HepG2 (cell line): Measurements from ENCODE around the gene ANKHD1. TPM values are rescaled to one million over a fixed set of nuclear protein-coding genes. Genes with fewer than 3 reads are reported as not detected.

Source experiments
- DMAP1 ChIP-seq: IDR thresholded peaks from 2 replicates; pipeline ENCODE4 v1.6.1; 2016
- HINFP ChIP-seq: sonication (generic); formaldehyde crosslinking; IDR thresholded peaks from 2 replicates; pipeline ENCODE4 v1.4.0; 2020; ENCODE audit warnings: low read depth, mild to moderate bottlenecking, missing genetic modification reagents
- KDM3A ChIP-seq: IDR thresholded peaks from 2 replicates; pipeline ENCODE4 v1.6.1; 2018; ENCODE audit warnings: low read depth, missing compliant biosample characterization
- KLF9 ChIP-seq: IDR thresholded peaks from 2 replicates; pipeline ENCODE4 v1.6.1; 2016; ENCODE audit warnings: low read depth
- MZF1 ChIP-seq: sonication (generic); formaldehyde crosslinking; IDR thresholded peaks from 2 replicates; pipeline ENCODE4 v1.8.1; 2023; ENCODE audit warnings: mild to moderate bottlenecking, missing genetic modification reagents, borderline replicate concordance
- RCOR2 ChIP-seq: IDR thresholded peaks from 2 replicates; pipeline ENCODE4 v1.6.1; 2016; ENCODE audit warnings: missing biosample characterization, missing genetic modification reagents
- SIN3A ChIP-seq: IDR thresholded peaks from 2 replicates; pipeline ENCODE4 v1.6.1; 2011; ENCODE audit warnings: low read depth, mild to moderate bottlenecking, control low read depth, low read length, borderline replicate concordance
- SP1 ChIP-seq, 2 experiments: fragments of 450-650 bp in 1 of 2; sonication (generic) in 1 of 2; formaldehyde crosslinking in 1 of 2; IDR thresholded peaks; 2 replicates each; pipeline versions ENCODE4 v1.4.0 to v1.6.1; 2016 to 2020; ENCODE audit warnings: missing genetic modification reagents in 1 of 2
- ZBTB34 ChIP-seq: sonication (generic); formaldehyde crosslinking; IDR thresholded peaks from 2 replicates; pipeline ENCODE4 v1.8.0; 2022; ENCODE audit warnings: mild to moderate bottlenecking, missing genetic modification reagents
- ZBTB42 ChIP-seq: sonication (generic); formaldehyde crosslinking; IDR thresholded peaks from 2 replicates; pipeline ENCODE4 v1.5.0; 2020; ENCODE audit warnings: mild to moderate bottlenecking, missing genetic modification reagents
- ZNF232 ChIP-seq: sonication (generic); formaldehyde crosslinking; IDR thresholded peaks from 2 replicates; pipeline ENCODE4 v1.4.0; 2020; ENCODE audit warnings: missing genetic modification reagents, borderline replicate concordance
- ZNF451 ChIP-seq: sonication (generic); formaldehyde crosslinking; IDR thresholded peaks from 2 replicates; pipeline ENCODE4 v1.5.0; 2020; ENCODE audit warnings: mild to moderate bottlenecking, missing genetic modification reagents
- ZNF567 ChIP-seq: sonication (generic); formaldehyde crosslinking; IDR thresholded peaks from 2 replicates; pipeline ENCODE4 v1.8.1; 2023; ENCODE audit warnings: mild to moderate bottlenecking, missing genetic modification reagents, borderline replicate concordance
- ZNF724P ChIP-seq: sonication (generic); formaldehyde crosslinking; IDR thresholded peaks from 2 replicates; pipeline ENCODE4 v1.8.0; 2022; ENCODE audit warnings: missing genetic modification reagents, borderline replicate concordance
- ZNF747 ChIP-seq: sonication (generic); formaldehyde crosslinking; IDR thresholded peaks from 2 replicates; pipeline ENCODE4 v1.8.1; 2023; ENCODE audit warnings: missing genetic modification reagents, mild to moderate bottlenecking, borderline replicate concordance
- ZNF816 ChIP-seq: sonication (generic); formaldehyde crosslinking; IDR thresholded peaks from 2 replicates; pipeline ENCODE4 v1.8.0; 2022; ENCODE audit warnings: missing genetic modification reagents, mild to moderate bottlenecking, borderline replicate concordance
- ZSCAN30 ChIP-seq: sonication (generic); formaldehyde crosslinking; IDR thresholded peaks from 2 replicates; pipeline ENCODE4 v1.5.0; 2020; ENCODE audit warnings: mild to moderate bottlenecking, missing genetic modification reagents
- polyA plus RNA-seq, 8 experiments: library from polyadenylated mRNA; depleted of rRNA in 3 of 8; stranded (reverse) in 7 of 8; unstranded in 1 of 8; fragments of >200 nt; fragmentation: Illumina TruSeq in 4 of 8; extraction: Trizol in 4 of 8; gene quantifications; 2 replicates each; pipeline versions ENCODE4 v1.2.1 to v1.2.3, GENCODE V29; 2011 to 2016; ENCODE audit warnings: low read depth in 4 of 8, missing spikeins in 1 of 8, mixed read lengths in 1 of 8; ENCODE audit not compliant: insufficient read depth in 1 of 8
- total RNA-seq, 5 experiments: library from RNA; depleted of rRNA; stranded (reverse); fragments of >200 nt; fragmentation: Illumina TruSeq; extraction: Trizol; gene quantifications; 2 replicates each; pipeline ENCODE4 v1.2.3, GENCODE V29; 2016; ENCODE audit warnings: low read depth in 1 of 5
- TF ChIP-seq, protein P1 (sequence below): sonication (generic); formaldehyde crosslinking; IDR thresholded peaks from 2 replicates; pipeline ENCODE4 v1.5.0; 2020; ENCODE audit warnings: mild to moderate bottlenecking, missing genetic modification reagents
- TF ChIP-seq, protein P2 (sequence below): IDR thresholded peaks from 2 replicates; pipeline ENCODE4 v1.6.1; 2016; ENCODE audit warnings: missing compliant biosample characterization, missing genetic modification reagents, borderline replicate concordance
- TF ChIP-seq, protein P3 (sequence below): sonication (generic); formaldehyde crosslinking; IDR thresholded peaks from 2 replicates; pipeline ENCODE4 v1.5.1; 2020; ENCODE audit warnings: mild to moderate bottlenecking, missing genetic modification reagents, borderline replicate concordance

The ANKHD1 gene
- total and polyA plus RNA-seq, 2 of the 13 experiments (the other 11 are each of a cell fraction or from before 2014, with no cell fraction given): 69.9 to 82.0 TPM

DNA sequence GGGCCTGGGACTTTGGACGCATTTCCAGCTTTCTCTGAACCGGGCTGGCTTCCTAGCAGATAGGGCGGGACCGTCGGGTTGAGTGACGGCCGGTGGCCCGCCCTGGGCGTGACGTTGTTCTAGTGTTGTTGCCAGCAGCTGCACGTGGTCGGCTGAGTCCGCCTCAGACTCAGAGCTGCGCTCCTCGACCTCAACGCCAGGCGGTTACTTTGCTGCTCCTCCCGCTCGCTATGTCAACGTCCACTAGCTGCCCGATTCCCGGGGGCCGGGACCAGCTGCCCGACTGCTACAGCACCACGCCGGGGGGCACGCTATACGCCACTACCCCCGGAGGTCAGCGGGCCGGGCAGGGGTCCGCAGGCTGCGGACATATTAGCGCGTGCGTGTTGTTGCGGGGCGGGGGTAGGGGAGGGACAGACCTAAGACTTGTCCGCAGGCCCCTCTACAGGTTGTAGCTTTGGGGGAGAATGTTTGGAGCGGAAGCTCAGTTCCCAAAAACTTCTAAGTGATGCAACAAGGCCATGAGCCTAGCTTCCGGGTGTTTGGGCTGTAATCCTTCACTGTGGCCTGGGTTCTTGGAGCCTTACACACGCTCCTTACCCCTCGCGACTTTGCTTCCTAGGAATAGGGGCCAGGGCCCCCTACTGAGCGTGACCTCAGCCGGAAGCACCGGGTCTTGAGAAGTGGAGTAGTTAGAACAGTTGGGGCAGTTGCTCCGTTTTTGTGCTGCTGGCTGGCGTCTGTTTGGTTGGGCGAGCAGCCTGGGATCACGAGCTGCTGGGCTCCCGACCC is 146.1 kb downstream of the ANKHD1 start, which contains the start of gene EIF4EBP3 (continued):
- TF ChIP-seq, protein P1, sequence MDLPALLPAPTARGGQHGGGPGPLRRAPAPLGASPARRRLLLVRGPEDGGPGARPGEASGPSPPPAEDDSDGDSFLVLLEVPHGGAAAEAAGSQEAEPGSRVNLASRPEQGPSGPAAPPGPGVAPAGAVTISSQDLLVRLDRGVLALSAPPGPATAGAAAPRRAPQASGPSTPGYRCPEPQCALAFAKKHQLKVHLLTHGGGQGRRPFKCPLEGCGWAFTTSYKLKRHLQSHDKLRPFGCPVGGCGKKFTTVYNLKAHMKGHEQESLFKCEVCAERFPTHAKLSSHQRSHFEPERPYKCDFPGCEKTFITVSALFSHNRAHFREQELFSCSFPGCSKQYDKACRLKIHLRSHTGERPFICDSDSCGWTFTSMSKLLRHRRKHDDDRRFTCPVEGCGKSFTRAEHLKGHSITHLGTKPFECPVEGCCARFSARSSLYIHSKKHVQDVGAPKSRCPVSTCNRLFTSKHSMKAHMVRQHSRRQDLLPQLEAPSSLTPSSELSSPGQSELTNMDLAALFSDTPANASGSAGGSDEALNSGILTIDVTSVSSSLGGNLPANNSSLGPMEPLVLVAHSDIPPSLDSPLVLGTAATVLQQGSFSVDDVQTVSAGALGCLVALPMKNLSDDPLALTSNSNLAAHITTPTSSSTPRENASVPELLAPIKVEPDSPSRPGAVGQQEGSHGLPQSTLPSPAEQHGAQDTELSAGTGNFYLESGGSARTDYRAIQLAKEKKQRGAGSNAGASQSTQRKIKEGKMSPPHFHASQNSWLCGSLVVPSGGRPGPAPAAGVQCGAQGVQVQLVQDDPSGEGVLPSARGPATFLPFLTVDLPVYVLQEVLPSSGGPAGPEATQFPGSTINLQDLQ: no peak; the same call in 1 of the 2 replicates
- no peak for TF ChIP-seq SP1 (IDR thresholded peaks at IDR 0.05)
- TF ChIP-seq SP1 (CRISPR knock-in tag; IDR thresholded peaks at IDR 0.05): peak; percentile 68
- no peak for TF ChIP-seq RCOR2 (CRISPR knock-in tag)
- TF ChIP-seq KDM3A (CRISPR knock-in tag): peak; percentile 56; the same call in 1 of the 2 replicates
- peak; percentile 80; the same call in 1 of the 2 replicates for TF ChIP-seq ZNF747
- TF ChIP-seq KLF9 (CRISPR knock-in tag): no peak; the same call in 1 of the 2 replicates
- peak; percentile 61; the same call in 1 of the 2 replicates for TF ChIP-seq DMAP1 (CRISPR knock-in tag)
- TF ChIP-seq SIN3A: peak; percentile 72; the same call in 1 of the 2 replicates
- TF ChIP-seq HINFP: peak; percentile 22; the same call in 1 of the 2 replicates
- TF ChIP-seq ZBTB34: peak; percentile 54
- TF ChIP-seq, protein P2, sequence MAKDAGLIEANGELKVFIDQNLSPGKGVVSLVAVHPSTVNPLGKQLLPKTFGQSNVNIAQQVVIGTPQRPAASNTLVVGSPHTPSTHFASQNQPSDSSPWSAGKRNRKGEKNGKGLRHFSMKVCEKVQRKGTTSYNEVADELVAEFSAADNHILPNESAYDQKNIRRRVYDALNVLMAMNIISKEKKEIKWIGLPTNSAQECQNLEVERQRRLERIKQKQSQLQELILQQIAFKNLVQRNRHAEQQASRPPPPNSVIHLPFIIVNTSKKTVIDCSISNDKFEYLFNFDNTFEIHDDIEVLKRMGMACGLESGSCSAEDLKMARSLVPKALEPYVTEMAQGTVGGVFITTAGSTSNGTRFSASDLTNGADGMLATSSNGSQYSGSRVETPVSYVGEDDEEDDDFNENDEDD (CRISPR knock-in tag): peak; percentile 94
- peak; percentile 76; the same call in 1 of the 2 replicates for TF ChIP-seq ZNF567 (CRISPR knock-in tag)
- TF ChIP-seq, protein P3, sequence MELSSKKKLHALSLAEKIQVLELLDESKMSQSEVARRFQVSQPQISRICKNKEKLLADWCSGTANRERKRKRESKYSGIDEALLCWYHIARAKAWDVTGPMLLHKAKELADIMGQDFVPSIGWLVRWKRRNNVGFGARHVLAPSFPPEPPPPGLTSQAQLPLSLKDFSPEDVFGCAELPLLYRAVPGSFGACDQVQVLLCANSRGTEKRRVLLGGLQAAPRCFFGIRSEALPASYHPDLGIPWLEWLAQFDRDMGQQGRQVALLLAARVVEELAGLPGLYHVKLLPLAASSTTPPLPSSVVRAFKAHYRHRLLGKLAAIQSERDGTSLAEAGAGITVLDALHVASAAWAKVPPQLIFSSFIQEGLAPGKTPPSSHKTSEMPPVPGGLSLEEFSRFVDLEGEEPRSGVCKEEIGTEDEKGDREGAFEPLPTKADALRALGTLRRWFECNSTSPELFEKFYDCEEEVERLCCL (CRISPR knock-in tag): no peak
- 0 out of 2 replicates have a peak, but pooled peaks have one; percentile 66 for TF ChIP-seq ZNF451 (CRISPR knock-in tag)
- TF ChIP-seq ZBTB42 (CRISPR knock-in tag): no peak
- 0 out of 2 replicates have a peak, but pooled peaks have one; percentile 68 for TF ChIP-seq ZSCAN30 (CRISPR knock-in tag)
- TF ChIP-seq ZNF232 (CRISPR knock-in tag): no peak
- TF ChIP-seq ZNF724P: 0 out of 2 replicates have a peak, but pooled peaks have one; percentile 7
- TF ChIP-seq ZNF816 (CRISPR knock-in tag): 0 out of 2 replicates have a peak, but pooled peaks have one; percentile 33
- 0 out of 2 replicates have a peak, but pooled peaks have one; percentile 40 for TF ChIP-seq MZF1 (CRISPR knock-in tag)
